ENCODE measurements around the gene SLC6A16. TPM values are rescaled to one million over a fixed set of nuclear protein-coding genes. Genes with fewer than 3 reads are reported as not detected.
"Not testable (repeated sequence)": the region's sequence is repeated elsewhere in the genome, so short reads cannot be mapped to it uniquely, and the experiment has no call there.

SLC6A16 gene
- total and polyA plus RNA-seq, 3 donors from 2014 or later: 47.0 to 311 (median 51.9) TPM

DNA sequence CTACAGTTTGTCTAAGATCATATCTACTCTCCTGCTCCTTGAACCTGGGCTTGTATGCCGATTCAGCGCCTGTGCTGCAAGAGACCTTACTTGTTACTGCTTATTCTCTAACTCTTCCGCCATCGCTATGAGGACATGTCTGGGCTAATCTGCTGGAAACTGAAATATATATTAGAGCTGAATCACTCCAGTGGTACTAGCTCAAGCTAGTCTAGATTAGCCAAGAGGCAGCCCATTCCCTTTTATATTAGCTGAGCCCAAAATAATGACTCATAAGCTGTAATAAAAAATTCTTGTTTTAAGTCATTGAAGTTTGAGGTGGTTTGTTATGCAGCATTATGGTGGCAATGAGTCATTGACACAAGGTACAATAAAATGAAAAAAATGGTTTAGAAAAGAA lies 52.8 kb downstream of the SLC6A16 start:
- H3K27me3 ChIP-seq: no peaks in the 10 kb centered on the region
- no peak for DNase-seq
- H3K4me1 ChIP-seq: no peaks in the 10 kb centered on the region
- 94 to 97% methylated on average over 4 of the region's 4 CpGs for WGBS, 2 donors
- TF ChIP-seq POLR2A (IDR thresholded peaks at IDR 0.05): no peak
- H3K9me3 ChIP-seq: no peaks in the 10 kb centered on the region
- H3K36me3 ChIP-seq (ENCODE audit: low read depth, missing control alignments): no peaks in the 10 kb centered on the region
- H3K27ac ChIP-seq: no peak overlapping the region
- intact Hi-C loops (cut with DNase I; ENCODE audit: low total_unique reads): no loop called here
- H3K4me3 ChIP-seq: no peak overlapping the region

DNA sequence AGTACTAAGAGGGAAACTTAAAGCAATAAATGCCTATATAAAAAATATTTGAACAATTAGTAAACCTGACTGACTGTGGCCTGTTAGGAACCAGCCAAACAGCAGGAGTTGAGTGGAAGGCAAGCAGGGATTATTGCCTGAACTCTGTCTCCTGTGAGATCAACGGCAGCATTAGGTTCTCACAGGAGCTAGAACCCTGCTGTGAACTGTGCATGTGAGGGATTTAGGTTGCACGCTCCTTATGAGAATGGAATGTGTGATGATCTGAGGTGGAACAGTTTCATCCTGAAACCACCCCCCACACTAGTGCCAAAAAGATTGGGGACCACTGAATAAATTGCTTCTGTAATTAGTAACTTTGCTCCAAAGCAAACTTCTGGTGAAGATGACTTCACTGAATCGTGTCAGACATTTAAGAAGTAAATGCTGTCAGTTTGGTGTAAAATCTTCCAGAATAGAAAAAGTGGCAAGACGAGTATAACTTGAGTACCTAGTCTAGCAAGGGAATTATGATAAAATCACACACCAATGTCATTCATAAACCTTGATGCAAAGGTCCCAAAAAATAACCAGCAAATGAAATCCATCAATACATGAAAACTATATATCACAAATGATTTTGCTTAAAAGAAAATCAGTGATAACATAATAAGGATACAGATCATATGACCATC lies 53.8 kb downstream of the SLC6A16 start:
- no peaks in the 10 kb centered on the region for H3K36me3 ChIP-seq (ENCODE audit: low read depth, missing control alignments)
- H3K27me3 ChIP-seq: no peaks in the 10 kb centered on the region
- TF ChIP-seq POLR2A (IDR thresholded peaks at IDR 0.05): no peak
- no peak overlapping the region for H3K4me3 ChIP-seq
- no peak overlapping the region for H3K27ac ChIP-seq
- H3K9me3 ChIP-seq: no peaks in the 10 kb centered on the region
- intact Hi-C loops (cut with DNase I; ENCODE audit: low total_unique reads): no loop called here
- 81 to 84% methylated on average over 4 of the region's 4 CpGs for WGBS, 2 donors
- DNase-seq: no peak
- H3K4me1 ChIP-seq: no peaks in the 10 kb centered on the region

DNA sequence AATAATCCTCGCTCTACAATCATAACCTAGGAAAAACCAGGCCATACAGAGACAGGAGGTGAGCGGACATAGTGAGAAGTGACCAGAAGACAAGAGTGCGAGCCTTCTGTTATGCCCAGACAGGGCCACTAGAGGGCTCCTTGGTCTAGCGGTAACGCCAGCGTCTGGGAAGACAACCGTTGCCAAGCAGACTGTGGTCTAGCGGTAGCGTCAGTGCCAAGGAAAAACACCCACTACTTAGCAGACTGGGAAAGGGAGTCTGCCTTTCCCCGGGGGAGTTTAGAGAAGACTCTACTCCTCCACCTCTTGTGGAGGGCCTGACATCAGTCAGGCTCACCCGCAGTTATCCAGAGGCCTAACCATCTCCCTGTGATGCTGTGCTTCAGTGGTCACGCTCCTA lies 58.6 kb downstream of the SLC6A16 start:
- H3K4me1 ChIP-seq; H3K9me3 ChIP-seq; H3K36me3 ChIP-seq (ENCODE audit: low read depth, missing control alignments); H3K27me3 ChIP-seq; H3K27ac ChIP-seq; H3K4me3 ChIP-seq; intact Hi-C loops (cut with DNase I; ENCODE audit: low total_unique reads): not testable (repeated sequence)
- TF ChIP-seq, protein P1, sequence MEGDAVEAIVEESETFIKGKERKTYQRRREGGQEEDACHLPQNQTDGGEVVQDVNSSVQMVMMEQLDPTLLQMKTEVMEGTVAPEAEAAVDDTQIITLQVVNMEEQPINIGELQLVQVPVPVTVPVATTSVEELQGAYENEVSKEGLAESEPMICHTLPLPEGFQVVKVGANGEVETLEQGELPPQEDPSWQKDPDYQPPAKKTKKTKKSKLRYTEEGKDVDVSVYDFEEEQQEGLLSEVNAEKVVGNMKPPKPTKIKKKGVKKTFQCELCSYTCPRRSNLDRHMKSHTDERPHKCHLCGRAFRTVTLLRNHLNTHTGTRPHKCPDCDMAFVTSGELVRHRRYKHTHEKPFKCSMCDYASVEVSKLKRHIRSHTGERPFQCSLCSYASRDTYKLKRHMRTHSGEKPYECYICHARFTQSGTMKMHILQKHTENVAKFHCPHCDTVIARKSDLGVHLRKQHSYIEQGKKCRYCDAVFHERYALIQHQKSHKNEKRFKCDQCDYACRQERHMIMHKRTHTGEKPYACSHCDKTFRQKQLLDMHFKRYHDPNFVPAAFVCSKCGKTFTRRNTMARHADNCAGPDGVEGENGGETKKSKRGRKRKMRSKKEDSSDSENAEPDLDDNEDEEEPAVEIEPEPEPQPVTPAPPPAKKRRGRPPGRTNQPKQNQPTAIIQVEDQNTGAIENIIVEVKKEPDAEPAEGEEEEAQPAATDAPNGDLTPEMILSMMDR (IDR thresholded peaks at IDR 0.05): peak in 2 of 3 experiments; percentile 39 to 55
- WGBS, 2 donors: 41 to 44% methylated on average over 11 to 12 of the region's 12 CpGs
- DNase-seq: peak; percentile 84

DNA sequence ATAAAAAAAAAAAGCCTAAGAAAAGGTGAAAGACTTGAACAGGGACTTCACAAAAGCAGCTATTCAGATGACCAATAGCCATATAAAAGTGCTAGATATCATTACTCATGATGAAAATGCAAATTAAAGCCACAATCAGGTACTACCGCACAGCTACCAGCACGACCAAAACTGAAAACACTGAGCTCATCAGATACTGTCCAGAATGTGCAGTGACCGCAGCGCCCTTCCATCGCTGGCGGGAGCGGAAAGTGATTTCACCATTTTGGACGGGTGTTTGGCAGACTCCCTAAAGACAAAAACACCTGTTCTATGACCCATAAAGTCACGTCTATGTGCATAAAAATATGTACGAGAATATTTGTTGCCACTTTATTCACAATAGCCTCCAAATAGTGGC lies 60.7 kb downstream of the SLC6A16 start:
- TF ChIP-seq, protein P1 (IDR thresholded peaks at IDR 0.05): no peak
- TF ChIP-seq POLR2A (IDR thresholded peaks at IDR 0.05): no peak
- intact Hi-C loops (cut with DNase I; ENCODE audit: low total_unique reads): no loop called here
- no peaks in the 10 kb centered on the region for H3K27me3 ChIP-seq
- 76 to 80% methylated on average over 10 of the region's 10 CpGs for WGBS, 2 donors
- H3K27ac ChIP-seq: no peak overlapping the region
- H3K4me1 ChIP-seq: no peaks in the 10 kb centered on the region
- H3K36me3 ChIP-seq (ENCODE audit: low read depth, missing control alignments): no peaks in the 10 kb centered on the region
- H3K9me3 ChIP-seq: no peaks in the 10 kb centered on the region
- no peak for DNase-seq
- H3K4me3 ChIP-seq: no peak overlapping the region

DNA sequence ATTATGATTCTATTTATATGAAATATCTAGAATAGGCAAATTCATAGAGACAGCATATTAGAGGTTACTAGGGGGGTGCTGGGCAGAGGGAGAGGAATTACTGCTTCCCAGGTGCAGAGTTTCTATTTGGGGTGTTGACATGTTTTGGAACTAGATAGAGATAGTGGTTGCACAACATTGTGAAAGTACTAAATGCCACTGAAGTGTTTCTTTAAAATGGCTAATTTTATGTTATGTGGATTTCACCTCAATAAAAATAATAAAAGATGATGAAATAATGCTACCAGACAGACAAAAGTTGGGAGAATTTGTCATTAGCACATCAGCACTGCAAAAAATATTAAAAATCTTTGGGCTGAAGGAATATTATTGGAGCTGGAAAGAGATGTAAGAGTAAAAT lies 63.4 kb downstream of the SLC6A16 start:
- Histone ChIP-seq H3K27ac (no peak overlapping the region), H3K27me3 (no peaks in the 10 kb centered on the region), H3K9me3 (no peaks in the 10 kb centered on the region), H3K4me1 (no peaks in the 10 kb centered on the region), H3K36me3 (ENCODE audit: low read depth, missing control alignments) (no peaks in the 10 kb centered on the region), H3K4me3 (no peak overlapping the region)
- no peak for DNase-seq
- TF ChIP-seq, protein P1 (IDR thresholded peaks at IDR 0.05): no peak
- no peak for TF ChIP-seq POLR2A (IDR thresholded peaks at IDR 0.05)
- intact Hi-C loops (cut with DNase I; ENCODE audit: low total_unique reads): no loop called here

DNA sequence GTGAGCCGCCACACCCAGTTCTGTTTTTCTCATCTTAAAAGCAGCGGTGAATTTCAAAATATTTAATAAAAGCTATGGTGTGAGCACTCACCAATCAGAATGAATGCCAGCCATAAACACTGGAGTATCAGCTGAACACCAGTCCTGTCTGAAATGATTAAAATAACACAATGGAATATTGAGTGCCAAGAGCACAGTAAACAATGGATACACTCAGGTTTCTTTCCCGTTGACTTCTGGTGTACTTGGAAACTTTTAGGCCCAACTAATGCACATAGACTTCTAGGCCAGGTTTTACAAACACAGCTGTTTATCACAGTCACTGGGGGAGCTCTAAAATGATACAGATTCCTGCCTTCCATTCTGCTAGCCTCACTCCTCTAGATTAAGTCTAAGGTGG lies 68.3 kb downstream of the SLC6A16 start:
- intact Hi-C loops (cut with DNase I; ENCODE audit: low total_unique reads): no loop called here
- no peak overlapping the region for H3K4me3 ChIP-seq
- H3K27me3 ChIP-seq: no peaks in the 10 kb centered on the region
- H3K4me1 ChIP-seq: no peaks in the 10 kb centered on the region
- WGBS, 2 donors: 69 to 82% methylated on average over 3 of the region's 3 CpGs
- no peak overlapping the region for H3K27ac ChIP-seq
- no peak for DNase-seq
- H3K9me3 ChIP-seq: no peaks in the 10 kb centered on the region
- TF ChIP-seq POLR2A (IDR thresholded peaks at IDR 0.05): no peak
- TF ChIP-seq, protein P1 (IDR thresholded peaks at IDR 0.05): no peak
- no peaks in the 10 kb centered on the region for H3K36me3 ChIP-seq (ENCODE audit: low read depth, missing control alignments)
